Immature natural killer cell (primary cell): ENCODE data around the gene GPAT3. TPM values are rescaled to one million over a fixed set of nuclear protein-coding genes. Genes with fewer than 3 reads are reported as not detected.

Experiments used
- DNase-seq, 3 donors: peaks; one replicate each; pipeline ENCODE4 v3.0.0; 2022; ENCODE audit warnings: mixed read lengths in 1 of 3
- H3K27ac Mint-ChIP-seq, 6 donors: one replicate each; pipeline ENCODE4 v1.8.0; 2020; ENCODE audit warnings: mixed read lengths in 6 of 6, mild to moderate bottlenecking in 5 of 6, inconsistent platforms in 4 of 6, moderate library complexity in 3 of 6
- H3K27me3 Mint-ChIP-seq, 3 donors: one replicate each; pipeline ENCODE4 v1.8.0; 2020 to 2021; ENCODE audit warnings: low read depth in 3 of 3, mild to moderate bottlenecking in 3 of 3, mixed read lengths in 3 of 3, moderate library complexity in 3 of 3, inconsistent platforms in 1 of 3
- H3K36me3 Mint-ChIP-seq, 3 donors: one replicate each; pipeline ENCODE4 v1.8.0; 2020; ENCODE audit warnings: mixed read lengths in 3 of 3, inconsistent platforms in 2 of 3, mild to moderate bottlenecking in 2 of 3
- H3K4me1 Mint-ChIP-seq, 2 donors: one replicate each; pipeline ENCODE4 v1.8.0; 2020; ENCODE audit warnings: inconsistent platforms in 2 of 2, mild to moderate bottlenecking in 2 of 2, mixed read lengths in 2 of 2, moderate library complexity in 1 of 2
- H3K4me3 Mint-ChIP-seq, 5 donors: one replicate each; pipeline ENCODE4 v1.8.0; 2020; ENCODE audit warnings: mild to moderate bottlenecking in 5 of 5, mixed read lengths in 5 of 5, inconsistent platforms in 3 of 5, moderate library complexity in 3 of 5
- H3K9me3 Mint-ChIP-seq, 6 donors: one replicate each; pipeline ENCODE4 v1.8.0; 2020; ENCODE audit warnings: mild to moderate bottlenecking in 6 of 6, mixed read lengths in 6 of 6, inconsistent platforms in 4 of 6, moderate library complexity in 3 of 6
- polyA plus RNA-seq, 3 donors: library from polyadenylated mRNA; unstranded; fragments of 300-500 nt; fragmentation: Illumina TruSeq; gene quantifications; one replicate each; pipeline ENCODE4 v1.2.3, GENCODE V29; 2021

GPAT3 gene
- polyA plus RNA-seq, 3 donors from 2014 or later = 0.56 to 2.1 TPM; not detected in 1

DNA sequence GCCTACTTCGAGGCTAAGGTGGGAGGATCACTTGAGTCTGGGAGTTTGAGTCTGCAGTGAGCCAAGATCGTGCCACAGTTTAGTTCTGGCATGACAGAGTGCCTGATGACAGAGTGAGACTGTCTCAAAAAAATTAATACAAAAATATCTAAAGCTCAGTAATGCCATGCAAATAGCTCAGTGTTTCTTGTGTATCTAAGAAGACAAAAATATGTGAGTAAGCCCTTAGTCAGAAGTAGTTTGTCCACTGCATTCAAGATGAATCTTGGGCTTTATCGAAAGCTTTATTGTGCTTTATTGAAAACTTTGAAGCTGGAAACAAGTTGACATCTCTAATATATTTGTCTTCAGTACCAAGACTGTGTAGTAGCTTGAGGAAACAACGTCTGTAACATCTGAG is 115.9 kb downstream of the GPAT3 start:
- Mint-ChIP-seq H3K27ac (no peak overlapping the region), H3K4me3 (no peak overlapping the region), H3K4me1 (no peaks in the 10 kb centered on the region), H3K36me3 (no peaks in the 10 kb centered on the region), H3K27me3 (peaks cover 0 to 2% (median 0%) of the 10 kb centered on the region in 3 donors), H3K9me3 (no peaks in the 10 kb centered on the region)
- no peak for DNase-seq

Other genes with a start within 250 kb of the GPAT3 start
- gene HPSE, start 201.3 kb upstream of the GPAT3 start, polyA plus RNA-seq = 1 to 10 TPM; 1.1 to 2.5 (median 1.3) TPM
- gene HELQ, start 80.3 kb upstream of the GPAT3 start, polyA plus RNA-seq = 10 to 100 TPM in 2 of 3 donors, 1 to 10 TPM in 1; 7.8 to 18.9 (median 15.4) TPM
- 10 to 100 TPM; 44.8 to 77.0 (median 45.5) TPM for gene MRPS18C, start 80.0 kb upstream of the GPAT3 start, polyA plus RNA-seq
- 10 to 100 TPM in 1 of 3 donors, 1 to 10 TPM in 2; 6.2 to 10.8 (median 7.4) TPM for gene ABRAXAS1, start 51.0 kb upstream of the GPAT3 start, polyA plus RNA-seq